OCI-LY7 (cell line): ENCODE measurements around the gene NOS3.

Experiments
- EZH2phosphoT487 ChIP-seq: fragments of 200-600 bp; sonication (generic); IDR thresholded peaks from 2 replicates; pipeline ENCODE4 v1.6.1; 2018; ENCODE audit warnings: low read depth, borderline replicate concordance, mild to moderate bottlenecking, mixed run types, antibody characterized with exemption, low read length, moderate library complexity, mixed read lengths
- TF ChIP-seq, protein P1 (sequence below): fragments of 200-600 bp; sonication (generic); conservative IDR thresholded peaks from 2 replicates; pipeline ENCODE4 v1.5.1; 2014; ENCODE audit warnings: mild to moderate bottlenecking, antibody characterized with exemption, low read length, moderate library complexity, mixed read lengths

DNA sequence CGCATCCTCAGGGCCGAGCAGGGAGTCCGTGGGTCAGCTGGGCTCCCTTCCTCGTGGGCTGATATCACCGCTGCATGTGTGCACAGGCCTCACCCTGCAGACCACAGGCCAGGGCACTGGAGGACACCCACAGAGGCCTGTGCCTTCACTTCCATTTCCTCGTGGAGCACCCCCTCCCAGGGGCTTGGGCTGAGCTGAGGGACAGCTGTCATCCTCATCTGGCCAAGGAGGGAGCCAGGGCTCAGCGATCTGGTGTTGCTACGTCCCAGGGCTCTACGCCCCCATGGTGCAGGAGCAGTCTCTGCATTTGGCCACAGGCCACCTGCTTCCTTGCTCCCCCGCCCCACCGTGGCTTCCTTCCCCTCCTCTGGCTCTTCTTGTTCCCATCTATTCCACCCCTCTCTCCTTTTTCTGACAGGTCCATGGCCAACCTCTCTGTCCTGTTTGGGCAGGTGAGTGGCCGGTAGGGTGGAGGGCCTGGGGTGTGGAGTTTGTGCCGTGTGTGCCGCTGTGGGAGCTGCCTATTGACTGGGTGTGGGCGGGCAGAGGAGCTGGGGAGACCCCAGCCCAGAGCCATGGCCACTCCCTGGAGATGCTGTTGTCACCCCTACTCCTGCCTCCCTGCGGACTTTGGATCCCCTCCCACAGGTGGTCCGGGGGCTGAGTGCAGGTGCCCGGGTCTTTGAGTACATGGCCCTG, 49.2 kb downstream of the NOS3 start:
- TF ChIP-seq, protein P1, sequence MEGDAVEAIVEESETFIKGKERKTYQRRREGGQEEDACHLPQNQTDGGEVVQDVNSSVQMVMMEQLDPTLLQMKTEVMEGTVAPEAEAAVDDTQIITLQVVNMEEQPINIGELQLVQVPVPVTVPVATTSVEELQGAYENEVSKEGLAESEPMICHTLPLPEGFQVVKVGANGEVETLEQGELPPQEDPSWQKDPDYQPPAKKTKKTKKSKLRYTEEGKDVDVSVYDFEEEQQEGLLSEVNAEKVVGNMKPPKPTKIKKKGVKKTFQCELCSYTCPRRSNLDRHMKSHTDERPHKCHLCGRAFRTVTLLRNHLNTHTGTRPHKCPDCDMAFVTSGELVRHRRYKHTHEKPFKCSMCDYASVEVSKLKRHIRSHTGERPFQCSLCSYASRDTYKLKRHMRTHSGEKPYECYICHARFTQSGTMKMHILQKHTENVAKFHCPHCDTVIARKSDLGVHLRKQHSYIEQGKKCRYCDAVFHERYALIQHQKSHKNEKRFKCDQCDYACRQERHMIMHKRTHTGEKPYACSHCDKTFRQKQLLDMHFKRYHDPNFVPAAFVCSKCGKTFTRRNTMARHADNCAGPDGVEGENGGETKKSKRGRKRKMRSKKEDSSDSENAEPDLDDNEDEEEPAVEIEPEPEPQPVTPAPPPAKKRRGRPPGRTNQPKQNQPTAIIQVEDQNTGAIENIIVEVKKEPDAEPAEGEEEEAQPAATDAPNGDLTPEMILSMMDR, result no peak
- TF ChIP-seq EZH2phosphoT487, result no peak
